ENCODE measurements around the gene BMAL1.

- TF ChIP-seq CTCF (IDR thresholded peaks at IDR 0.05) = no peak
- no peak for TF ChIP-seq ZSCAN18 (CRISPR knock-in tag; IDR thresholded peaks at IDR 0.05)
- TF ChIP-seq MAX (CRISPR knock-in tag; IDR thresholded peaks at IDR 0.05) = no peak
- TF ChIP-seq CBFB (CRISPR knock-in tag; IDR thresholded peaks at IDR 0.05; ENCODE audit: low read depth) = no peak
- TF ChIP-seq ATF1 (CRISPR knock-in tag; IDR thresholded peaks at IDR 0.05) = no peak
- TF ChIP-seq ZNF219 (CRISPR knock-in tag; IDR thresholded peaks at IDR 0.05; ENCODE audit: borderline replicate concordance) = no peak
- no peak for TF ChIP-seq ESRRA (CRISPR knock-in tag; IDR thresholded peaks at IDR 0.05; ENCODE audit: borderline replicate concordance)
- no peak for TF ChIP-seq ZNF671 (CRISPR knock-in tag; IDR thresholded peaks at IDR 0.05)
These were observed 13.8 kb downstream of the BMAL1 start for GRCh38 chr11:13291361-13291760.

All from WTC11 (cell line).